Right lobe of liver (tissue), 4 donors: ENCODE measurements around the gene DNAH14.

Source experiments
- POLR2A ChIP-seq: fragments of 450-650 bp; IDR thresholded peaks from one replicate; pipeline ENCODE4 v1.6.1; 2017; ENCODE audit warnings: antibody characterized with exemption, mild to moderate bottlenecking
- TF ChIP-seq, protein P1 (sequence below), 4 donors: fragments of 200-600 bp in 3 of 4; fragments of 450-650 bp in 1 of 4; IDR thresholded peaks; one replicate each; pipeline versions ENCODE4 v1.5.1 to v1.8.0; 2016 to 2022; ENCODE audit warnings: antibody characterized with exemption in 4 of 4, mild to moderate bottlenecking in 2 of 4
- donor health status: DM: no; HTN: no; CAD: no.
- donor health status: DM: no; HTN: no; CAD: no.
- donor health status: DM: no; HTN: yes; CAD: no.

DNA sequence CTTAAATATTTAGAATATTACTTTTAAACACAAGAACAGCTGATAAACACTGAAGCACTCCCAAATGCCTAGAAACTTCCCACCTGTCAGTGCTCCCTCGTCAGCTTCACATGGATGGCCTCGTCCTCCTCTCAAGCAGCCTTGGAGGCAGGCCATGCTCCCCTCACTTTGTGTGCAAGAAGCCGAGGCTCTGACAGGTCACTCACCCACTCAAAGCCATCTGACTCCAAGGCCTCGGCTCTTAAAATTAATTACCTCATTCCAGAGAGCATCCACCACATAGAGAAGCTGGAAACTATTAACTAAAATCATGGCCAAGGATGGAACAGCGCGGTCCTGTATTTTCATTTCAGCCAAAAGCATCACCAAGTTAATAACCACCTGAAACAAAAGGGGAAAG, 480.6 kb downstream of the DNAH14 start:
- TF ChIP-seq, protein P1, sequence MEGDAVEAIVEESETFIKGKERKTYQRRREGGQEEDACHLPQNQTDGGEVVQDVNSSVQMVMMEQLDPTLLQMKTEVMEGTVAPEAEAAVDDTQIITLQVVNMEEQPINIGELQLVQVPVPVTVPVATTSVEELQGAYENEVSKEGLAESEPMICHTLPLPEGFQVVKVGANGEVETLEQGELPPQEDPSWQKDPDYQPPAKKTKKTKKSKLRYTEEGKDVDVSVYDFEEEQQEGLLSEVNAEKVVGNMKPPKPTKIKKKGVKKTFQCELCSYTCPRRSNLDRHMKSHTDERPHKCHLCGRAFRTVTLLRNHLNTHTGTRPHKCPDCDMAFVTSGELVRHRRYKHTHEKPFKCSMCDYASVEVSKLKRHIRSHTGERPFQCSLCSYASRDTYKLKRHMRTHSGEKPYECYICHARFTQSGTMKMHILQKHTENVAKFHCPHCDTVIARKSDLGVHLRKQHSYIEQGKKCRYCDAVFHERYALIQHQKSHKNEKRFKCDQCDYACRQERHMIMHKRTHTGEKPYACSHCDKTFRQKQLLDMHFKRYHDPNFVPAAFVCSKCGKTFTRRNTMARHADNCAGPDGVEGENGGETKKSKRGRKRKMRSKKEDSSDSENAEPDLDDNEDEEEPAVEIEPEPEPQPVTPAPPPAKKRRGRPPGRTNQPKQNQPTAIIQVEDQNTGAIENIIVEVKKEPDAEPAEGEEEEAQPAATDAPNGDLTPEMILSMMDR (IDR thresholded peaks at IDR 0.05): no peak
- no peak for TF ChIP-seq POLR2A
